Activated CD4-positive, alpha-beta T cell treated with anti-CD3 and anti-CD28 coated beads, Interleukin-2, amount 50 U/mL, for 48 hours (primary cell): ENCODE measurements around the gene MIGA1.
"Not testable (repeated sequence)": the region's sequence is repeated elsewhere in the genome, so short reads cannot be mapped to it uniquely, and the experiment has no call there.

ENCODE experiments used
- DNase-seq, 2 experiments: peaks; one replicate each; pipeline ENCODE4 v3.0.0-alpha.2; 2020

Gene MIGA1

GRCh38 chr1:77797991-77798390 is 18.5 kb downstream of the MIGA1 start:
- DNase-seq: no peak

- no peak for DNase-seq
Observed at GRCh38 chr1:77802026-77802425, 22.6 kb downstream of the MIGA1 start.

- no peak for DNase-seq
Observed at GRCh38 chr1:77803371-77803770, 23.9 kb downstream of the MIGA1 start.

GRCh38 chr1:77809787-77810462 is 30.5 kb downstream of the MIGA1 start:
- DNase-seq: not testable (repeated sequence)

DNA sequence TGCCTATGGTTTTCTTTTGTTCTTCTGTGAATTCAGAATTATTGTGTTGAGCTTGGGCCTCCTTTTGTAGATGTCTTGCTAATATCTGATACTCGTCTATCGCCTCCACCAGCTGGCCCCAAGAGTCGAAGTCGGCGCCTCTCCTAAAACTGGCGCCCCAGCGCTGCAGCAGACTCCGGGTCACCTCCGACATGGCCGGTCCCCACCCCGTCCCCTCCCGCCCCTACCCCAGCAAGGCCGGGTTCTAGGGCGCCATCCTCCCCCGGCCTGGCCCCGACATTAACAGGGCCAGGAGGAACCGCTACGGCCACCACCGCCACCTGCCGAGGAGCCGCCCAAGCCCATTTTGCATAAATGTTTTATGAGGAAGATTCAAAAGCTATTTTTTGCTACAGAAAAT is 32.1 kb downstream of the MIGA1 start:
- DNase-seq: not testable (repeated sequence)

- no peak for DNase-seq
Observed at GRCh38 chr1:77817368-77818209, 38.1 kb downstream of the MIGA1 start.

- no peak for DNase-seq
Observed at GRCh38 chr1:77820121-77820520, 40.7 kb downstream of the MIGA1 start.

GRCh38 chr1:77824079-77824478 is 44.6 kb downstream of the MIGA1 start:
- no peak for DNase-seq

DNA sequence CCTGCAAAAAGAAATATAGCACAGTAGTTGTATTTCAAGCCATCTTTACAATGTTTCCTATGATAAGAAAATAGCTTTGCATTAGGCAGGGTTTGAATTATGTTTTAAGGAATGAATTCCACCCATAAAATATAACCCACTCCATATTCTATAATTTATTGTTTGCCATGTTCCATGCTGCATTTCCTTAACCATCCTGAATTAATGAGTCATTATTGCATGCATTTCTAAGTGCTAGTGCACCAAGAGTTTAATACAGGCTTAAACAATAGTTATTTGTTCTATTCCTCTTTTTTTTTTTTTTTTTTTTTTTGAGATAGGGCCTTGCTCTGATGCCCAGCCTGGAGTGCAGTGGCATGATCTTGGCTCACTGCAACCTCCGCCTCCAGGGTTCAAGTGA is 45.2 kb downstream of the MIGA1 start:
- no peak for DNase-seq

DNA sequence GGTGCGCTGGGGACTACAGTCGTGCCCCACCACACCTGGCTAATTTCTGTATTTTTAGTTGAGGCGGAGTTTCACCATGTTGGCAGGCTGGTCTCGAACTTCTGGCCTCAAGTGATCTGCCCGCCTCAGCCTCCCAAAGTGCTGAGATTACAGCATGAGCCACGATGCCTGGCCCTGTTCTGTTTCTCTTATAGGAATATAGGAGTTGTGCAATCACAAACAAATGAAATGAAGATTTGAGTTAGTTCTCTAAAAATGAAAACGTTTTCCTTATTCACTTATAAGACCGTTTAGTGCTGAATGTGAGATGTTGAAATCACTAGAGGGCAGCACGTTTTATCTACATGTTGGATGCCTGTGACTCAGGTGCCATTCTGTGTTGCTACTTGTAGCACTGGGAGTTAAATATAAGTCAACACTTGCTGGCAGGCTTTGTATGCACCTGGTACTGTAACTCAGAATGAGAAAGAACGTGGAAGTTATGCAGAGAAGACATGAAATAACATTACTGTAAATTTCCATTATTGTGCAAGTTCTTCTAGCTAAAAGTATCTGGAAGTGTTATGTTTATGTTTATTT is 45.8 kb downstream of the MIGA1 start:
- no peak for DNase-seq

- DNase-seq: not testable (repeated sequence)
Observed at GRCh38 chr1:77826851-77827250, 47.4 kb downstream of the MIGA1 start.

- no peak for DNase-seq
Observed at GRCh38 chr1:77828098-77828497, 48.6 kb downstream of the MIGA1 start.

DNA sequence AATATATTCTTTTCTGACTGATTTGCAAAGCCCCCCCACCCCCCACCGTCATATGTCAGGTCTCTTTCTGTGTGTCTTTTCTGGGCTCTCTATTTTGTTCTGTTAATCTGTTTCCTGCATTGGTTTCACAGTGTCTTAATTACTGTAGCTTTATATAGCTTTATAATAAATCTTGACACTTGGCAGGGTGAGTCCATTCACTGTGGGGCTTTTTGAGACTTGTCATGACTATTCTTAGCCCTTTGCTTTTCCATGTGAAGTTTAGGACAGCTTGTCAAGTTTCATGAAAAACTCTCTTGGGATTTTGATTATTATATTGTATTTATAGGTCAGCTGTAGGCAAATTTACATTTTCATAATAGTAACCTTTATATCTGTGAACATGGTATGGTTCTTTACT is 50.4 kb downstream of the MIGA1 start:
- DNase-seq: no peak

DNA sequence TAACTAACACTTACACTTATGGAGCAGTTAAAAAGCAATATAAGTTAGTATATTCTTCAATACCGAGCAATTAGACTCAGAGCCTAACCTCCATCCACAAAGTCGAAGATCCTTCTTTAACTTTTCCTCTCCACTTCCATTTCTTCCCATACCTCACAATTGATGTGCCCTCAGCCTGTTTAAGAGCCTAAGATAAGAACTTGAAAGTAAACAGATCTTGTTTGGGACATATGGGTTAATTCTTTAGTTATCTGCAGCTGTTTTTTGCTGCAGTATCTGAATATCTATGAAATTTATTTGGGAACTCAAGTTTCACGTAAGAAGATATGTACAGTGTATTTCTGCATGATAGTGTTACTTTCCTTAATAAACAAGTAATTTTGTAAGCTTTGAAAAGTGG is 51.5 kb downstream of the MIGA1 start:
- no peak for DNase-seq

GRCh38 chr1:77831566-77831965 is 52.1 kb downstream of the MIGA1 start:
- no peak for DNase-seq

- no peak for DNase-seq
Observed at GRCh38 chr1:77831976-77832711, 52.7 kb downstream of the MIGA1 start.

DNA sequence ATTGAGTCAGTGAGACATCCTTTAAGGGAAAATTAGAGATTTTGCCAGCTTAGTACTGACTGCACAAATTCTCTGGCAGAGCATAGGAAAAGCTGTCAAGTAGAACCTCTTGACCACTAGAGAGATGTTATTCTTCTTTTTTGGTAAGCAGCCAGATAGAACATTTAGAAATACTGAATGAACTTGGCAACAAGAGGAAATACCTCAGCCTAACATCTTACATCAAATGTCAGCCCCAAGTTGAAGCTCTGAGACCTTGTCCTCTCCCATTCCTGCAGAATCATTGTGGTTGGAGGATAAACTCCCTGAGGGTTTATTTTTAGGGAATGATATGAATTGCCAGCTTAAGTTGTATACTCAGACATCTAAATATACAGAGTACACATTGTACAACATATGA is 53.5 kb downstream of the MIGA1 start:
- no peak for DNase-seq

- no peak for DNase-seq
Observed at GRCh38 chr1:77833521-77834100, 54.2 kb downstream of the MIGA1 start.

DNA sequence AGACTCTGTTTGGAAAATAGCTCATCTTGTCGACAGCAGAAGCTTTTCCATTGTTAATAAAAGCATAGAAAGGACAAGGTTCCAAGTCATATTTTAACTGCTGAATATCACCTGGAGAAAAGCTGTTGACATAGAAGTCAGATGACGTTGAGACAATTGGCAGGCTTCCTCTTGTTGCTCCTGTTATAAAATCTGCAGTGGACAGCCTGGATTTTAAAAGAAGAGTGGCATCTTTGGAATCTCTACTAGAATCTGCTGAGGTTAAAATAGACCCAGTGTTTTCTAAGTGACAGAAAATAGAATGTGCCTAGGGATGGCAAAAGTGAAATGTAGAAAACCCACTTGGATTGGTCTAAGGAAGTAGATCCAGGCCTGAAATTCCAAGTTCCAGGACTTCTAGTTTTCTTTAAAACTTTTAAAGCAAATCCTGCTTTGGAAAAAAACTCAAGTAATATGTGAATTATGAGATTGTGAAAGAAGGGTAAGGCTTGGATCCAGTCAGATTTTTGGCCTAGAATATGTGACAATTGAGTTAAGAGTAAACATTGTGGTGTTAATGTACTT is 55.4 kb downstream of the MIGA1 start:
- DNase-seq: no peak

- DNase-seq: no peak
Observed at GRCh38 chr1:77841574-77841973, 62.1 kb downstream of the MIGA1 start.

GRCh38 chr1:77845951-77846350 is 66.5 kb downstream of the MIGA1 start:
- no peak for DNase-seq

DNA sequence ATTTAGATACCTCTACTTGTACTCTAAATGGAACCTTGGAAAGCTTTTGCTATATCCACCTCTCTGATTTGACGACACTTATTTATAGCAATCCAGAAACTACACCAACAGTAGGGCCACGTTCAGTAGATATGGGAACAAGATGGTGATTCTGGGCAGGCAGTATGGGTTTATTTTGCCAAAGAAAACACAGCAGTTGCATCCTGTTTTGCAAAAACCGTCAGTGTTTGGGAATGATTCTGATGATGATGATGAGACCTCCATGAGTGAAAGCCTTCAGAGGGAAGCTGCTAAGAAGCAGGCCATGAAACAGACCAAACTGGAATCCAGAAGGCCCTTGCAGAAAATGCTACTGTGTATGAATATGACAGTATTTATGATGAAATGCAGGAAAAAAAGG is 67.5 kb downstream of the MIGA1 start:
- DNase-seq: no peak

DNA sequence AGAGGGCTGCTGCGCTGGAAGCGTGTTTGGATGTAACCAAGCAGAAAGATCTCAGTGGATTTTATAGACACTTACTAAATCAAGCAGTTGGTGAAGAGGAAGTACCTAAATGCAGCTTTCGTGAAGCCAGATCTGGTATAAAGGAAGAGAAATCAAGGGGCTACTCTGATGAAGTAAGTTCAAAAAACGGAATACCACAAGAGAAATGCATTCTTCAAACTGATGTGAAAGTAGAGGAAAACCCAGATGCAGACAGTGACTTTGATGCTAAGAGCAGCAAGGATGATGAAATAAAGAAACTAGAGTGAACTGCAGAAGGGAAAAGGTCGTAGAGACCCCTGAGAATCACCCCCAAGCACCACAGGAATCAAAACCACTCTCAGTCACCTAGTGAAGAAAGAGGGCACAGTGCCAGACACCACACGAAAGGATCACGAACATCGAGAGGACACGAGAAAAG is 68.2 kb downstream of the MIGA1 start:
- DNase-seq: no peak
